CD4-positive, alpha-beta T cell treated with Interleukin-21 for 1 hour (primary cell): ENCODE measurements around the gene GRN.

Experiments used
- DNase-seq: peaks from one replicate; pipeline ENCODE4 v3.0.0-alpha.2; 2020

GRN gene

GRCh38 chr17:44348234-44348987 is 3.3 kb downstream of the GRN start:
- peak; percentile 29 for DNase-seq

- DNase-seq: no peak
Measured at GRCh38 chr17:44348988-44349364, 3.9 kb downstream of the GRN start.

GRCh38 chr17:44349553-44350070 is 4.5 kb downstream of the GRN start:
- DNase-seq: no peak

- peak; percentile 75 for DNase-seq
Measured at GRCh38 chr17:44350733-44351226, 5.7 kb downstream of the GRN start.

- no peak for DNase-seq
Measured at GRCh38 chr17:44351464-44351863, 6.4 kb downstream of the GRN start.

- DNase-seq: no peak
Measured at GRCh38 chr17:44351961-44352827, 7.1 kb downstream of the GRN start.

DNA sequence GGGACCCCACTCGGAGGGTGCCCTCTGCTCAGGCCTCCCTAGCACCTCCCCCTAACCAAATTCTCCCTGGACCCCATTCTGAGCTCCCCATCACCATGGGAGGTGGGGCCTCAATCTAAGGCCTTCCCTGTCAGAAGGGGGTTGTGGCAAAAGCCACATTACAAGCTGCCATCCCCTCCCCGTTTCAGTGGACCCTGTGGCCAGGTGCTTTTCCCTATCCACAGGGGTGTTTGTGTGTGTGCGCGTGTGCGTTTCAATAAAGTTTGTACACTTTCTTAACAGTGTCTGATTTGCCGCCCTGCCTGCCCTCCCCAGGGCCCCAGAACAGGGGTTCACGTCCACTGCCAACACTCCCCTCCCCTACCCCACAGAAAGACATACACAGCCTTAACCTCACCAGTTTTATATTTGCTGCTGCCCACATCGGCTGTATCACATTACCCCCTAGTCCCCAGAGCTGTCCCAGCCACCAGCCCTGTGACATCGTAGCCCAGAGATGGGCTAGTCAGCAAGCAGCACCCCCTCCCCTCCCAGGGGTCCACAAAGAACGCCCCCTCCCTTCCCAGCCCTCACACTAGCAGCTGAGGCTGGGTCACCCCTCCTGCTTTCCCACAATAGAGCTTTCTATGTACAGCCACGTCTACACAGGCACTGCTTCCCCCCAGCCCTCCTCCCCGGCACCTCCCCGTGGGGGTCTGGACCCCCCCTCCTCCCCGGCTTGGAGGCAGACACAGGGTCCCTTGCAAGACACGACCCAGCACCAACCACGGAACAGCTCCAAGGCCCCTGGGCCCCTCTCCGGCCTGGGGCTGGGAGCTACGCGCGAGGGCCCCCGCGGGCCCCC is 7.9 kb downstream of the GRN start:
- no peak for DNase-seq

- peak; percentile 30 for DNase-seq
Measured at GRCh38 chr17:44353672-44354331, 8.7 kb downstream of the GRN start.

DNA sequence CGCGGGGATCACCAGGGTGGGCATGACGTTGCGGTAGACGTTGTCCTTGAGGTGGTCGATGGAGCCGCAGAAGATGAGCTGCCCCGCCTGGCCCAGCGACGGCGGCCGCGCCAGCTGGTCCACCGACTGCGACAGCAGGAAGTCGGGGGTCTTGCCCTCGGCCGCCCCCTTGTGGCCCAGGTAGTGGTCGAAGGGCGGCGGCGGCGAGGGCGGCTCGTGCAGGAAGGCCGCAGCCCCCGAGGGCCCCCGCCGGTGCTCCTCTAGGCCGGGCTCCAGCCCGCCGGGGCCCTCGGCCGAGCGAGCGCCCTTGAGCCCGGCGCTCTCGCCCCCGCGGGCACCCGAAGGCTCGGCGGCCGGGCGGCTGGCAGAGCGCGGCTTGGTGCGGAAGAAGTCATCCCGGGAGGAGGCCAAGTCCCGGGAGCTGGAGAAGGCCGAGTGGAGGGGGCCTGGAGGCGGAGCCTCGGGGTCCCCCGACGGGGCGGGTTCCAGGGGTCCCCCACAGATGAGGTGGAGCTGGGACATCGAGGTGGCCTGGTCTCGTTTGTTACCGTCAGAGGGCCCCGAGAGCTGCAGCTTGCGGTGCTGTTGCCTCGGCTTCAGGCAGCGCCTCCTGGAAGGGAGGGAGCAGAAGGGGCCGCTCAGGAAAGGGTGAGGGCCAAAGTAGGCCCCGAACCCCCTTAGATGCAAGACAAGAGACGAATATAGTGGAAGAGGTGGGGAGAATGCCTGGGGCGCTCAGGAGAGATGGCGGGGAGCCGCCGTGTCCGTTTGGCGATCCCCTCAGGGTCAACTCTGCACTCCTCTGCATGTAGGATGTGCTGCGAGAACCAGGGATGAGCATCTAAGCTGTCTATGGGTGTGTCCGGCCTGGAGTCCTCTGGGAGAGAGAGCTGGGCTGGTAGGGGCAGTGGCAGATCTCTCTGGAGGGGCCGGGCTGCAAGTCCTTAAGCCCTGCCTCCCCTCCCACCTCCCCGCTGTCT is 9.8 kb downstream of the GRN start:
- peak; percentile 64 for DNase-seq

GRCh38 chr17:44355642-44356099 is 10.6 kb downstream of the GRN start:
- no peak for DNase-seq

DNA sequence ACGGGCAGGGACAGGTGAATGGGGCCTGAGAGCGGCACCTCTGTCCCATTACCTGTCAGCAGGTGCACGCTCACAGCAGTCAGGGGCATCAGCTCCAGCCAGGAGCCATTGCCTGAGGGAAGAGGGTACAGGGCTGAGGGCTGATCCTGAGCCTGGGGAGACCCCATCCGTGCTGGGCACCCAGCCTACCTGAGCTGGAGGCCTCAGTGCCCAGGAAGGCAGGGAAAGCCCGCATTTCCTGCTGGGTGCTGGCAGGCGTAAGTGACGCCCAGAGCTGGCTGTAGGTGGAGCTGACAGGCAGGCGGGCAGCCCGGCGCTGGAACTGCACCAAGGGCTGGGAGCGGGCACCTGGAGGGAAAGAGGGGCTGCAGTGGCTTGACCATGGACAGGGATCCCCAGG is 11.1 kb downstream of the GRN start:
- no peak for DNase-seq

- no peak for DNase-seq
Measured at GRCh38 chr17:44358066-44358465, 13.0 kb downstream of the GRN start.

GRCh38 chr17:44359006-44359405 is 13.9 kb downstream of the GRN start:
- no peak for DNase-seq

- DNase-seq: no peak
Measured at GRCh38 chr17:44359458-44360143, 14.5 kb downstream of the GRN start.

DNA sequence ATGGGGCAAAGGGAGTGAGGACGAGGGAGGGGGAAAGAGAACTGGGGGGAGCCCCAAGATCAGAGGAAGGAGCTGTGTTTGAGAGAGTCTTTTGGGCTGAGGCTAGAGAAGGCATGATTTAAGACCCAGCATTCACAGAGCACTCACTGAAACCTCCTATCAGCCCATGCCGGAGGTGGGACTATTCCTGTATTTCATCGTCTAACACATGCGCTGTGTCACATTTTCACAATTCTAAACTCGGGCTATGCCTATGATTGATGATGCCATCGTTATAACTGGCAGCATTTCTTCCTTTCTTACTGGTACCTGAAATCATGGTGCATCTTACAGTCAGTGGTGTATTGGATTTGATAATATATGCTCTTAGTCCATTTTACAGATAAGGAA is 15.0 kb downstream of the GRN start:
- no peak for DNase-seq

DNA sequence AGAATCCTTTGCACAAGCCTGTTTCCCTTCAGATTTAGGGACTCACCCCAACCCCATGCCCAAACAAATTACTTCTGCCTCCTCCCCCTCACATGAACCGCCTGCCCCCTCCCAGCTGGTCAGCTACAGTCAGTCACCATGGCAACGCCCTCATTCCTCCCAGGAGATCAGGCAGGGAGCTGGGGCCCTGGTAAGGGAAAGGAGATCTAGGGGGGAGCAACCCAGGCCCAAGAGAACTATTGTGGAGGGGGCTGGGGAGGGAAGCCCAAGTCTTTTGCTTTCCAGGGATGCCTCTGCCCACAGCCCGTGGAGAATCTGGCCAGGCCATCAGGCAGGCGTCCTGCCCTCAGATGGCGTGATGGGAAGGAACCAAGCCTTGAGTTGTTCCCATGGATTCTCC is 15.7 kb downstream of the GRN start:
- no peak for DNase-seq

DNA sequence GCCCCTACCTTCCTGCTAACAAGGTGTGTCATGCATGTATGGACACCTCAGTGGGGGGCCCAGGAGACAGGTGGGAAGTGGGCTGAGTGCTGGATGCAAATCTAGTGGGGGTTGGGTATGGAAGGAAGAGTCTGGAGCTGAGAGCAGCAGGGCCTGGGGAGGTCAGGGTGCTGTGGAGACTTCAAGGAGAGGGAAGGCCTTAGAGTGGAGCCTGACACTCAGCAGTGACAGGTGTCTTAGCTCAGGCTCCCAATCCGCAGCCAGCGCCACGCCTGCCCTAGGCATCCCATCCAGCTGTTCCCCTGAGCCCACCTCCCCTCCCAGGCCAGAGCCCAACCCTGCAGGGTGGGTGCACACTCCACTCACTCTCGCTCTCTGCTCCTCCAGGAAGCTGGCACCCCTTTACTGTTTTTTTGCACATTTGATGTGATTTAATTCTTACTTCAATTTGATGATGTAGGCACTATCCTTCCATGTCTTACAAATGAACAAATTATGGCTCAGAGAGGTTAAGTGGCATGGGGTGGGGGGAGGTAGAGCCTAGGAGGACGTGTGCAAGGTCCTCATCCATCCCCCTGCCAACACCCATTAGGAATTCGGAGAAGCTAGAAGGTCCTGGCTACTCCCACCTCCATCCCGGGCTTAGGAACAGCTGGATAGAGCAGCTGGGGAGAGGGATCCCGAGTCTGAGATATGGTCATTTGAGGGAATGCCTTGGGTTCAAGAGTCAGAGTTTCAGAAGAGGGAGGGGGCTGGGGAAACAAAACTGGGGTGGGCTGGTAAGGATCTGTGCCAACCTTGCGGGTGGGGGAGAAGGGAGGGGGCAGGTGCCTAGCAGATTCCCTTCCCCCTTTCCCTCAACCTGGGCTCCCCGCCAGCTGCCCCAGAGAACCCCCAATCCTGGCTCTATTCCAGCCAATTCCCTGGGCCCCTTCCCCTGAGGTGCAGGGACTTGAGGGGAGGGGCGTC is 16.5 kb downstream of the GRN start:
- no peak for DNase-seq

DNA sequence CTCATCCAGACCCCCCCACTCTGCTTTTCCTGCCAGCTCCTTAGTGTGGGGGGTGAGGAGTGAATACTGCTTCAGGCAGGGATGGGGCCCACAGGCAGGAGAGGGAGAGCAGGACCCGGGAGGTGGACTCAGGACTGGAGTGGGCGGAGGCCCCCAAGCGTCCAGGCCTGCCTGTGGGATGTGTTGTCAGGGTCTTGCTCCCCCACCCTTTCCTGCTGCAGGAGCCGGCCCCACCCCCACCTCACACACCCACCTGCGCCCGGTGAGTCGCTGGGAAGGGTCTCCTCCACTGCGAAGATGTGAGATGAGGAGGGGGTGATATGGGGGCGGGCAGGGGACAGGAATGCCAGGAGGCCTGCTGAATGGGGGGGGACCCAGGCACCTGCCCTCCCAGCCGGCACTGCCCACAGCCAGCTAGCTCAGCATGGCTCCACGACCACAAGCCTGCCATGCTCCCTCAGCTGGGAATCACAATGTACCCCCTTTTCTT is 17.4 kb downstream of the GRN start:
- no peak for DNase-seq
